Activated CD4-positive, alpha-beta T cell treated with anti-CD3 and anti-CD28 coated beads for 48 hours (primary cell): ENCODE measurements around the gene DNAJC4.

ENCODE experiments used
- DNase-seq: peaks from one replicate; pipeline ENCODE4 v3.0.0-alpha.2; 2020

Gene DNAJC4

GRCh38 chr11:64261556-64262080 lies 31.3 kb downstream of the DNAJC4 start:
- DNase-seq = no peak

- DNase-seq = no peak
Observed at GRCh38 chr11:64262271-64263002, 32.1 kb downstream of the DNAJC4 start.

GRCh38 chr11:64263021-64263946 lies 32.9 kb downstream of the DNAJC4 start:
- no peak for DNase-seq

GRCh38 chr11:64263947-64264317 lies 33.6 kb downstream of the DNAJC4 start:
- DNase-seq = no peak

GRCh38 chr11:64264371-64264852 lies 34.1 kb downstream of the DNAJC4 start:
- DNase-seq = no peak

- DNase-seq = no peak
Observed at GRCh38 chr11:64265176-64266160, 35.1 kb downstream of the DNAJC4 start.

- no peak for DNase-seq
Observed at GRCh38 chr11:64266339-64266738, 36.0 kb downstream of the DNAJC4 start.

- DNase-seq = no peak
Observed at GRCh38 chr11:64267207-64267945, 37.0 kb downstream of the DNAJC4 start.

GRCh38 chr11:64268025-64268892 lies 37.9 kb downstream of the DNAJC4 start:
- no peak for DNase-seq

- peak; percentile 74 for DNase-seq
Observed at GRCh38 chr11:64268893-64269539, 38.7 kb downstream of the DNAJC4 start.

GRCh38 chr11:64269540-64270220 lies 39.3 kb downstream of the DNAJC4 start:
- DNase-seq = peak; percentile 99

GRCh38 chr11:64275031-64275800 lies 44.9 kb downstream of the DNAJC4 start:
- DNase-seq = no peak

GRCh38 chr11:64275841-64276240 lies 45.5 kb downstream of the DNAJC4 start:
- no peak for DNase-seq

- DNase-seq = no peak
Observed at GRCh38 chr11:64276653-64277431, 46.5 kb downstream of the DNAJC4 start.

- DNase-seq = no peak
Observed at GRCh38 chr11:64278576-64279190, 48.3 kb downstream of the DNAJC4 start.

- DNase-seq = no peak
Observed at GRCh38 chr11:64281957-64282770, 51.8 kb downstream of the DNAJC4 start.
